GM13976 (cell line): ENCODE measurements around the gene BMERB1.

ENCODE experiments used
- DNase-seq: peaks from one replicate; pipeline ENCODE4 v3.0.0; 2012; ENCODE audit warnings: low spot score
- CTCF ChIP-seq: IDR thresholded peaks from 2 replicates; pipeline ENCODE4 v1.5.1; 2012; ENCODE audit warnings: borderline replicate concordance, mild to moderate bottlenecking; ENCODE audit not compliant: insufficient read depth; ENCODE audit errors: extremely low read depth, missing control alignments, control extremely low read depth
- in situ Hi-C: fragments of 300-500 bp; cut with MboI; formaldehyde crosslinking; loops from one replicate; pipeline ENCODE4 v1.12.0; 2022; ENCODE audit warnings: low sequenced_read_pairs, mixed read lengths, inconsistent platforms; ENCODE audit not compliant: unreplicated experiment

Gene BMERB1

GRCh38 chr16:15610369-15610871 lies 176.0 kb downstream of the BMERB1 start:
- DNase-seq = no peak
- no peak for TF ChIP-seq CTCF
- in situ Hi-C loops = no loop called here

GRCh38 chr16:15611610-15612009 lies 177.2 kb downstream of the BMERB1 start:
- in situ Hi-C loops = no loop called here
- no peak for DNase-seq

GRCh38 chr16:15613676-15614075 lies 179.3 kb downstream of the BMERB1 start:
- no peak for TF ChIP-seq CTCF
- no peak for DNase-seq
- in situ Hi-C loops = no loop called here

More at GRCh38 chr16:15611610-15612009, 177.2 kb downstream of the BMERB1 start:
- no peak for TF ChIP-seq CTCF

GRCh38 chr16:15616012-15616411 lies 181.6 kb downstream of the BMERB1 start:
- no peak for TF ChIP-seq CTCF
- DNase-seq = no peak
- in situ Hi-C loops = no loop called here

- TF ChIP-seq CTCF = no peak
- no peak for DNase-seq
- in situ Hi-C loops = no loop called here
These were observed 182.2 kb downstream of the BMERB1 start for GRCh38 chr16:15616475-15617165.

- in situ Hi-C loops = no loop called here
- TF ChIP-seq CTCF = no peak
- no peak for DNase-seq
These were observed 183.5 kb downstream of the BMERB1 start for GRCh38 chr16:15617901-15618300.
